Vagina (tissue), 2 donors: ENCODE results near the gene NSMCE3.

Experiments used
- POLR2A ChIP-seq, 2 donors: fragments of 450-650 bp; IDR thresholded peaks; one replicate each; pipeline ENCODE4 v1.6.1; 2017; ENCODE audit warnings: antibody characterized with exemption in 2 of 2, mild to moderate bottlenecking in 2 of 2, moderate library complexity in 2 of 2
- POLR2AphosphoS5 ChIP-seq, 2 donors: sonication (generic); formaldehyde crosslinking; IDR thresholded peaks; one replicate each; pipeline ENCODE4 v1.9.0; 2017; ENCODE audit warnings: antibody characterized with exemption in 2 of 2, mild to moderate bottlenecking in 2 of 2, low read depth in 1 of 2; ENCODE audit not compliant: insufficient read depth in 1 of 2
- TF ChIP-seq, protein P1 (sequence below), 3 experiments: fragments of 450-650 bp in 2 of 3; fragments of 200-600 bp in 1 of 3; sonication (generic) in 1 of 3; IDR thresholded peaks; one replicate each; pipeline ENCODE4 v1.5.1; 2017 to 2019; ENCODE audit warnings: antibody characterized with exemption in 3 of 3, mild to moderate bottlenecking in 2 of 3, moderate library complexity in 2 of 3

DNA sequence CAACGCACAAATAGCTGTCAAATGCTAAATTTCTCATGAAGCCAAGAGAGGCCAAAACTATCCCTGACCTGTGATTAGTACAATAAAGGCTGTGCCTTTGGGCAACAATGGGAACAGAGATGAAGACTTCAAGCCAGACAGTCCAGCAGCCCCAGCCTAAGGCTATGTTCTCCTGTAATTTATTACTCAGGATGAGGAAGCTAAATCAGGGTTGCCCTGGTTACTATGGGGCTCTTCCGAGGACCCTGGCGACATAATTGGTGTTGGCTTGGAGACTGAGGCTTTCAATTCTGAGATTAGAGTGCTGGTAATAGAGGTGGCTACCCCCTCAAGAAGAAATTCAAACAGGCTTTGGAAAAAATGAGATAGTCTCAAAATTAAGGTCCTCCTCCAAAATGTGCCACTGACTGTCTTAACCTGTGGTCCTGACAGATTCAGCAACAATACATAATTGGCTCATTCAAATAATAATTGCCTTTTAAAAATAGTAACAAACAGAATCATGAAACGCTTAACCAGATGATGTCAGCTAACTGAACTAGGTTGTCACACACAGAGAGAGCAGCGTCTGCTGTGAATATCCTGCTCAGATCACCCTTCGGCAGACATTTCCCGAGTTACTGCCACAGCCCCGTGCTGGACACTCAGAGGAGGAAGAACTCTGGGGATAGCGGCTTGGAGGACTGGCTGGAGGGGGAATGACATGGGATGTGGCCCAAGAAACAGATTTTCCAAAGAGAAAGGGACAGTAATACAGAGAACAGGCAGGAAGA is 43.0 kb downstream of the NSMCE3 start:
- TF ChIP-seq POLR2A (IDR thresholded peaks at IDR 0.05) (no peak), POLR2AphosphoS5 (IDR thresholded peaks at IDR 0.05; ENCODE audit: insufficient read depth in 1 of 2, low read depth in 1 of 2) (no peak)
- TF ChIP-seq, protein P1, sequence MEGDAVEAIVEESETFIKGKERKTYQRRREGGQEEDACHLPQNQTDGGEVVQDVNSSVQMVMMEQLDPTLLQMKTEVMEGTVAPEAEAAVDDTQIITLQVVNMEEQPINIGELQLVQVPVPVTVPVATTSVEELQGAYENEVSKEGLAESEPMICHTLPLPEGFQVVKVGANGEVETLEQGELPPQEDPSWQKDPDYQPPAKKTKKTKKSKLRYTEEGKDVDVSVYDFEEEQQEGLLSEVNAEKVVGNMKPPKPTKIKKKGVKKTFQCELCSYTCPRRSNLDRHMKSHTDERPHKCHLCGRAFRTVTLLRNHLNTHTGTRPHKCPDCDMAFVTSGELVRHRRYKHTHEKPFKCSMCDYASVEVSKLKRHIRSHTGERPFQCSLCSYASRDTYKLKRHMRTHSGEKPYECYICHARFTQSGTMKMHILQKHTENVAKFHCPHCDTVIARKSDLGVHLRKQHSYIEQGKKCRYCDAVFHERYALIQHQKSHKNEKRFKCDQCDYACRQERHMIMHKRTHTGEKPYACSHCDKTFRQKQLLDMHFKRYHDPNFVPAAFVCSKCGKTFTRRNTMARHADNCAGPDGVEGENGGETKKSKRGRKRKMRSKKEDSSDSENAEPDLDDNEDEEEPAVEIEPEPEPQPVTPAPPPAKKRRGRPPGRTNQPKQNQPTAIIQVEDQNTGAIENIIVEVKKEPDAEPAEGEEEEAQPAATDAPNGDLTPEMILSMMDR (IDR thresholded peaks at IDR 0.05), result no peak
